ENCODE measurements around the gene LRP2.

LRP2 gene

DNA sequence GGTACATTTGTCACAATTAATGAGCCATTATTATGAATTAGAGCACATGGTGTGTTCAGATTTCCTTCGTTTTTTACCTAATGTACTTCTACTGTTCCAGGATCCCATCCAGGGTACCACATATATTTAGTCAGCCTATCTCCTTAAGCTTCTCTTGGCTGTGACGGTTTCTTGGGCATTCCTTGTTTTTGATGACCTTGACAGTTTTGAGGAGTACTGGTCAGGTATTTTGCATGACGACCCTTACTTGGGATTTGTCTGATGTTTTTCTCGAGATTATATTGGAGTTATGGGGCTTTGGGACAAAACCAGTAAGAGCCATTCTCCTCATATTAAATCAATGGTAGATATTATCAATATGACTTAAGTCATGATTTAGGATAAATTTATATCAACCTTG, 10.2 kb upstream of the LRP2 start (continued):
- TF ChIP-seq SP7 (tag by site-specific recombination; IDR thresholded peaks at IDR 0.05) (no peak), YY2 (tag by site-specific recombination; IDR thresholded peaks at IDR 0.05) (no peak)

DNA sequence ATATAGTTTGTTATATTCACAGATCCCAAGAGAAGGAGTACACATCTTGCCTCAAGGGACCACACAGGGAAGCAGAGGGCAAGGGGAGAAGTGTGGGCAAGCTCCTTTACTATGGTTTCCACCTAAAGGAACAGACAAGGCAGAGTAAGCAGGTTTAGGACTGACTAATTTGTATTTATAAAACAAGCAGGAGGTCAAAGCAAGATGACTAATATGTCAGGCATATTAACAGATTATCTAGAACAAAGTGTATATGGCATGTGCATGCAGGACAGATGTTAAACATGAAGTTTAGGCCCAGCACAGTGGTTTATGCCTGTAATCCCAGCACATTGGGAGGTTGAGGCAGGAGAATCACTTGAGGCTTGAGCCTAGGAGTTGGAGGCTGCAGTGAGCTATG, 3.7 kb upstream of the LRP2 start:
- Histone ChIP-seq H3K4me1 (ENCODE audit: control insufficient read depth, insufficient read depth, low read length) (peaks cover 3% of the 10 kb centered on the region; the same call in 1 of the 2 replicates), H3K27ac (ENCODE audit: extremely low read depth, low read depth, low read length) (no peak overlapping the region), H3K9me3 (ENCODE audit: control insufficient read depth, insufficient read depth, low read depth, low read length) (no peaks in the 10 kb centered on the region), H3K4me3 (ENCODE audit: low read depth, low read length) (no peak overlapping the region), H3K36me3 (ENCODE audit: control insufficient read depth in 2 of 2, insufficient read depth in 1 of 2, low read length in 2 of 2) (no peaks in the 10 kb centered on the region)
- CTCF ChIA-PET = interaction anchor here (0.6 kb wide), 1 partner anchor 256 kb away, joined by 3 read pairs; no protein-coding TSS in a partner anchor
- TF ChIP-seq ZNF624 (tag by site-specific recombination; IDR thresholded peaks at IDR 0.05) (no peak), ZNF558 (tag by site-specific recombination; IDR thresholded peaks at IDR 0.05) (no peak), ZNF521 (tag by site-specific recombination; IDR thresholded peaks at IDR 0.05) (no peak), GLIS1 (tag by site-specific recombination; IDR thresholded peaks at IDR 0.05) (no peak), ZNF311 (tag by site-specific recombination; IDR thresholded peaks at IDR 0.05; ENCODE audit: borderline replicate concordance) (no peak), ZNF658 (tag by site-specific recombination; IDR thresholded peaks at IDR 0.05) (no peak), ZNF600 (tag by site-specific recombination; IDR thresholded peaks at IDR 0.05) (no peak)
- TF ChIP-seq, protein P1, sequence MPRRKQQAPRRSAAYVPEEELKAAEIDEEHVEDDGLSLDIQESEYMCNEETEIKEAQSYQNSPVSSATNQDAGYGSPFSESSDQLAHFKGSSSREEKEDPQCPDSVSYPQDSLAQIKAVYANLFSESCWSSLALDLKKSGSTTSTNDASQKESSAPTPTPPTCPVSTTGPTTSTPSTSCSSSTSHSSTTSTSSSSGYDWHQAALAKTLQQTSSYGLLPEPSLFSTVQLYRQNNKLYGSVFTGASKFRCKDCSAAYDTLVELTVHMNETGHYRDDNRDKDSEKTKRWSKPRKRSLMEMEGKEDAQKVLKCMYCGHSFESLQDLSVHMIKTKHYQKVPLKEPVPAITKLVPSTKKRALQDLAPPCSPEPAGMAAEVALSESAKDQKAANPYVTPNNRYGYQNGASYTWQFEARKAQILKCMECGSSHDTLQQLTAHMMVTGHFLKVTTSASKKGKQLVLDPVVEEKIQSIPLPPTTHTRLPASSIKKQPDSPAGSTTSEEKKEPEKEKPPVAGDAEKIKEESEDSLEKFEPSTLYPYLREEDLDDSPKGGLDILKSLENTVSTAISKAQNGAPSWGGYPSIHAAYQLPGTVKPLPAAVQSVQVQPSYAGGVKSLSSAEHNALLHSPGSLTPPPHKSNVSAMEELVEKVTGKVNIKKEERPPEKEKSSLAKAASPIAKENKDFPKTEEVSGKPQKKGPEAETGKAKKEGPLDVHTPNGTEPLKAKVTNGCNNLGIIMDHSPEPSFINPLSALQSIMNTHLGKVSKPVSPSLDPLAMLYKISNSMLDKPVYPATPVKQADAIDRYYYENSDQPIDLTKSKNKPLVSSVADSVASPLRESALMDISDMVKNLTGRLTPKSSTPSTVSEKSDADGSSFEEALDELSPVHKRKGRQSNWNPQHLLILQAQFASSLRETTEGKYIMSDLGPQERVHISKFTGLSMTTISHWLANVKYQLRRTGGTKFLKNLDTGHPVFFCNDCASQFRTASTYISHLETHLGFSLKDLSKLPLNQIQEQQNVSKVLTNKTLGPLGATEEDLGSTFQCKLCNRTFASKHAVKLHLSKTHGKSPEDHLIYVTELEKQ (tag by site-specific recombination; IDR thresholded peaks at IDR 0.05; ENCODE audit: borderline replicate concordance) = no peak
- TF ChIP-seq, protein P2, sequence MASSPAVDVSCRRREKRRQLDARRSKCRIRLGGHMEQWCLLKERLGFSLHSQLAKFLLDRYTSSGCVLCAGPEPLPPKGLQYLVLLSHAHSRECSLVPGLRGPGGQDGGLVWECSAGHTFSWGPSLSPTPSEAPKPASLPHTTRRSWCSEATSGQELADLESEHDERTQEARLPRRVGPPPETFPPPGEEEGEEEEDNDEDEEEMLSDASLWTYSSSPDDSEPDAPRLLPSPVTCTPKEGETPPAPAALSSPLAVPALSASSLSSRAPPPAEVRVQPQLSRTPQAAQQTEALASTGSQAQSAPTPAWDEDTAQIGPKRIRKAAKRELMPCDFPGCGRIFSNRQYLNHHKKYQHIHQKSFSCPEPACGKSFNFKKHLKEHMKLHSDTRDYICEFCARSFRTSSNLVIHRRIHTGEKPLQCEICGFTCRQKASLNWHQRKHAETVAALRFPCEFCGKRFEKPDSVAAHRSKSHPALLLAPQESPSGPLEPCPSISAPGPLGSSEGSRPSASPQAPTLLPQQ (tag by site-specific recombination; IDR thresholded peaks at IDR 0.05) = no peak
- TF ChIP-seq, protein P3, sequence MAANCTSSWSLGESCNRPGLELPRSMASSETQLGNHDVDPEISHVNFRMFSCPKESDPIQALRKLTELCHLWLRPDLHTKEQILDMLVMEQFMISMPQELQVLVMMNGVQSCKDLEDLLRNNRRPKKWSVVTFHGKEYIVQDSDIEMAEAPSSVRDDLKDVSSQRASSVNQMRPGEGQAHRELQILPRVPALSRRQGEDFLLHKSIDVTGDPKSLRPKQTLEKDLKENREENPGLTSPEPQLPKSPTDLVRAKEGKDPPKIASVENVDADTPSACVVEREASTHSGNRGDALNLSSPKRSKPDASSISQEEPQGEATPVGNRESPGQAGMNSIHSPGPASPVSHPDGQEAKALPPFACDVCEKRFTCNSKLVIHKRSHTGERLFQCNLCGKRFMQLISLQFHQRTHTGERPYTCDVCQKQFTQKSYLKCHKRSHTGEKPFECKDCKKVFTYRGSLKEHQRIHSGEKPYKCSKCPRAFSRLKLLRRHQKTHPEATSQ (tag by site-specific recombination; IDR thresholded peaks at IDR 0.05) = no peak
- POLR2A ChIA-PET = no interaction called here

DNA sequence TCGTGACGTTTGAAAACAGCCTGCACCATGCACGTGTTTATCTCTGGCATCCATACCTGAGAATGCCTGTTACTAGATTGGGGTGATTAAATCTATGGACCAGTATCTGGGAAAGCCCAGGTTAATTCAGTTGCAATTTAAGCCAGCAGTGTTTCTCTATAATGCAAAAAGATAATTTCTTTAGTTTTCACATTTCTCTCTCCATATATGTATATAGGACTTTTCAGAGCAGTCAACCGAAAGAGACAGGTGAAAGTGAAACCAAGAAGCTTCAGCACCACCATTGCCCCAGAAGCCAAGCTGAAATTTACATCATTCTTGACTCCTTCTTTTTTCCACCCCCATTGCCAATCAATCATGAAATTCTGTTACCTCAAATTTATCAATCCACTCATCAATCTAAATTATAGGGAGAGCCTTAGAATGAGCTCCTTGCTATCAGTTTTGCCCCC, 2.7 kb upstream of the LRP2 start:
- H3K27ac ChIP-seq (ENCODE audit: extremely low read depth, low read depth, low read length) = no peak overlapping the region
- TF ChIP-seq ZNF341 (tag by site-specific recombination; IDR thresholded peaks at IDR 0.05; ENCODE audit: low read depth) (no peak), ZNF274 (IDR thresholded peaks at IDR 0.05; ENCODE audit: low read length) (no peak), ZNF274 (tag by site-specific recombination; IDR thresholded peaks at IDR 0.05; ENCODE audit: borderline replicate concordance) (no peak), ZNF211 (tag by site-specific recombination; IDR thresholded peaks at IDR 0.05; ENCODE audit: low read depth) (no peak), ZNF350 (tag by site-specific recombination; IDR thresholded peaks at IDR 0.05) (no peak), ZNF658 (tag by site-specific recombination; IDR thresholded peaks at IDR 0.05) (no peak), ZNF747 (tag by site-specific recombination; IDR thresholded peaks at IDR 0.05) (no peak), ZBTB20 (tag by site-specific recombination; IDR thresholded peaks at IDR 0.05) (no peak), KLF1 (tag by site-specific recombination; IDR thresholded peaks at IDR 0.05) (no peak), PRDM1 (tag by site-specific recombination; IDR thresholded peaks at IDR 0.05) (no peak), ZNF555 (tag by site-specific recombination; conservative IDR thresholded peaks at IDR 0.05) (no peak), BCL11A (tag by site-specific recombination; IDR thresholded peaks at IDR 0.05; ENCODE audit: low read depth) (no peak)
- TF ChIP-seq, protein P4, sequence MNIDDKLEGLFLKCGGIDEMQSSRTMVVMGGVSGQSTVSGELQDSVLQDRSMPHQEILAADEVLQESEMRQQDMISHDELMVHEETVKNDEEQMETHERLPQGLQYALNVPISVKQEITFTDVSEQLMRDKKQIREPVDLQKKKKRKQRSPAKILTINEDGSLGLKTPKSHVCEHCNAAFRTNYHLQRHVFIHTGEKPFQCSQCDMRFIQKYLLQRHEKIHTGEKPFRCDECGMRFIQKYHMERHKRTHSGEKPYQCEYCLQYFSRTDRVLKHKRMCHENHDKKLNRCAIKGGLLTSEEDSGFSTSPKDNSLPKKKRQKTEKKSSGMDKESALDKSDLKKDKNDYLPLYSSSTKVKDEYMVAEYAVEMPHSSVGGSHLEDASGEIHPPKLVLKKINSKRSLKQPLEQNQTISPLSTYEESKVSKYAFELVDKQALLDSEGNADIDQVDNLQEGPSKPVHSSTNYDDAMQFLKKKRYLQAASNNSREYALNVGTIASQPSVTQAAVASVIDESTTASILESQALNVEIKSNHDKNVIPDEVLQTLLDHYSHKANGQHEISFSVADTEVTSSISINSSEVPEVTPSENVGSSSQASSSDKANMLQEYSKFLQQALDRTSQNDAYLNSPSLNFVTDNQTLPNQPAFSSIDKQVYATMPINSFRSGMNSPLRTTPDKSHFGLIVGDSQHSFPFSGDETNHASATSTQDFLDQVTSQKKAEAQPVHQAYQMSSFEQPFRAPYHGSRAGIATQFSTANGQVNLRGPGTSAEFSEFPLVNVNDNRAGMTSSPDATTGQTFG (tag by site-specific recombination; IDR thresholded peaks at IDR 0.05; ENCODE audit: borderline replicate concordance) = no peak
- TF ChIP-seq, protein P5, sequence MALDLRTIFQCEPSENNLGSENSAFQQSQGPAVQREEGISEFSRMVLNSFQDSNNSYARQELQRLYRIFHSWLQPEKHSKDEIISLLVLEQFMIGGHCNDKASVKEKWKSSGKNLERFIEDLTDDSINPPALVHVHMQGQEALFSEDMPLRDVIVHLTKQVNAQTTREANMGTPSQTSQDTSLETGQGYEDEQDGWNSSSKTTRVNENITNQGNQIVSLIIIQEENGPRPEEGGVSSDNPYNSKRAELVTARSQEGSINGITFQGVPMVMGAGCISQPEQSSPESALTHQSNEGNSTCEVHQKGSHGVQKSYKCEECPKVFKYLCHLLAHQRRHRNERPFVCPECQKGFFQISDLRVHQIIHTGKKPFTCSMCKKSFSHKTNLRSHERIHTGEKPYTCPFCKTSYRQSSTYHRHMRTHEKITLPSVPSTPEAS (tag by site-specific recombination; IDR thresholded peaks at IDR 0.05) = no peak
- ChIA-PET POLR2A (no interaction called here), CTCF (no interaction called here)
- peak overlapping the region; percentile 46 for H3K4me3 ChIP-seq (ENCODE audit: low read depth, low read length)
- no peaks in the 10 kb centered on the region for H3K9me3 ChIP-seq (ENCODE audit: control insufficient read depth, insufficient read depth, low read depth, low read length)
- H3K4me1 ChIP-seq (ENCODE audit: control insufficient read depth, insufficient read depth, low read length) = peaks cover 3% of the 10 kb centered on the region; the same call in 1 of the 2 replicates
- H3K36me3 ChIP-seq (ENCODE audit: control insufficient read depth in 2 of 2, insufficient read depth in 1 of 2, low read length in 2 of 2) = no peaks in the 10 kb centered on the region

All from HEK293 (cell line).